ENCODE results near the gene RPH3AL. TPM values are rescaled to one million over a fixed set of nuclear protein-coding genes. Genes with fewer than 3 reads are reported as not detected.
"Not testable (repeated sequence)": the region's sequence is repeated elsewhere in the genome, so short reads cannot be mapped to it uniquely, and the experiment has no call there.

Gene RPH3AL
- total and polyA plus RNA-seq, 3 donors from 2014 or later, result 4.4 to 13.5 (median 6.5) TPM

DNA sequence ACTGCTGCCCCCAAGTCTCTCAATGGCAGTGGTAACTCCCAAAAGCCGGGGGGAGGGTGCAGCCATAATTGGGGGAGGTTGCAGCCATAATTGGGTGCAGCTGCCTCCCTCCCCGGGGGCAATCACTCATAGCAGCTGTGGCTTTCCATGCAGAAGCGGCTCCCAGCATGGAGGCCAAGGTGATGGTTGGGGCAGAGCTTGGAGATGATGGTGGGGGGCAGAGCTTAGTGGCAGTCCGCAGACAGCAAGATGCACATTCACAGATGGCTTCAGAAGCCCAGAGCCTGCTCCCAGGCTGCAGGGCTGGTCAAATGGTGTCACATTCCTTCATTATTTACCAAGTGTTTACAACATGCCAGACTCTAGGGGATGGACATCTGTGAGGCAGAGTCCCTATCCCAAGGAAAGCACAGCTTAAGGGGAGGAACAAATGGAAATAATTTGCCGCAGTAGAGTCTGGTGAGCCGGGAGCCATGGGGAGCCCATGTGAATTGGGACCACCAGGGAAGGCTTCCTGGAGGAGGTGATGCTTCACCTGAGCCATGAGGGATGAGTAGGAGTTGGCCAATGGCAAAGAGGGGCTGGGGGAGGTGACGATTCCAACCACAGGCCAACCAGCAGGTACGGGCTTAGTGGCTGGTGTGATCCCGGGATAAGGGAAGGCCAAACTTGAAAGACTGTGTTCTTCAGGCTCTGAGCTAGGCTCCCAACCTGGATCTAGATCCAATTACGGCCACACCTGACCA lies 179.3 kb downstream of the RPH3AL start:
- Histone ChIP-seq H3K9me3 (no peaks in the 10 kb centered on the region), H3K36me3 (ENCODE audit: low read depth, missing control alignments) (no peaks in the 10 kb centered on the region), H3K4me1 (no peaks in the 10 kb centered on the region), H3K27ac (no peak overlapping the region), H3K27me3 (no peaks in the 10 kb centered on the region), H3K4me3 (no peak overlapping the region)
- TF ChIP-seq CTCF (IDR thresholded peaks at IDR 0.05) (no peak), POLR2A (IDR thresholded peaks at IDR 0.05) (no peak)
- WGBS, 2 donors, result 85 to 86% methylated on average over 9 to 10 of the region's 10 CpGs
- DNase-seq, result no peak
- intact Hi-C loops (cut with DNase I; ENCODE audit: low total_unique reads), result no loop called here

GRCh38 chr17:172401-172800 lies 180.2 kb downstream of the RPH3AL start:
- WGBS, 2 donors, result 87 to 100% methylated on average over 3 to 11 of the region's 11 CpGs

GRCh38 chr17:171871-172270 lies 180.7 kb downstream of the RPH3AL start:
- intact Hi-C loops (cut with DNase I; ENCODE audit: low total_unique reads), result no loop called here
- WGBS, 2 donors, result 93% methylated on average over 3 of the region's 13 CpGs; no CpG with 5 or more reads in 1 of the 2 donors

More at GRCh38 chr17:172401-172800, 180.2 kb downstream of the RPH3AL start:
- H3K36me3 ChIP-seq (ENCODE audit: low read depth, missing control alignments), result no peaks in the 10 kb centered on the region
- DNase-seq, result no peak
- H3K4me3 ChIP-seq, result no peak overlapping the region
- intact Hi-C loops (cut with DNase I; ENCODE audit: low total_unique reads), result no loop called here
- no peaks in the 10 kb centered on the region for H3K9me3 ChIP-seq
- H3K27ac ChIP-seq, result no peak overlapping the region
- H3K27me3 ChIP-seq, result no peaks in the 10 kb centered on the region
- no peak for TF ChIP-seq POLR2A (IDR thresholded peaks at IDR 0.05)
- TF ChIP-seq CTCF (IDR thresholded peaks at IDR 0.05), result no peak
- H3K4me1 ChIP-seq, result no peaks in the 10 kb centered on the region

GRCh38 chr17:170130-170670 lies 182.4 kb downstream of the RPH3AL start:
- TF ChIP-seq POLR2A (IDR thresholded peaks at IDR 0.05), result no peak
- TF ChIP-seq CTCF (IDR thresholded peaks at IDR 0.05), result no peak
- Histone ChIP-seq H3K4me3 (no peak overlapping the region), H3K27me3 (no peaks in the 10 kb centered on the region), H3K4me1 (no peaks in the 10 kb centered on the region), H3K27ac (no peak overlapping the region), H3K36me3 (ENCODE audit: low read depth, missing control alignments) (no peaks in the 10 kb centered on the region), H3K9me3 (no peaks in the 10 kb centered on the region)
- intact Hi-C loops (cut with DNase I; ENCODE audit: low total_unique reads), result no loop called here
- WGBS, 2 donors, result 95% methylated on average over 3 to 6 of the region's 6 CpGs
- DNase-seq, result no peak

More at GRCh38 chr17:171871-172270, 180.7 kb downstream of the RPH3AL start:
- Histone ChIP-seq H3K36me3 (ENCODE audit: low read depth, missing control alignments) (no peaks in the 10 kb centered on the region), H3K4me1 (no peaks in the 10 kb centered on the region), H3K27me3 (no peaks in the 10 kb centered on the region), H3K4me3 (no peak overlapping the region), H3K27ac (no peak overlapping the region), H3K9me3 (no peaks in the 10 kb centered on the region)
- DNase-seq, result no peak
- TF ChIP-seq CTCF (IDR thresholded peaks at IDR 0.05) (no peak), POLR2A (IDR thresholded peaks at IDR 0.05) (no peak)

- intact Hi-C loops (cut with DNase I; ENCODE audit: low total_unique reads); DNase-seq; H3K27ac ChIP-seq; H3K4me1 ChIP-seq; H3K9me3 ChIP-seq; H3K36me3 ChIP-seq (ENCODE audit: low read depth, missing control alignments); H3K4me3 ChIP-seq; H3K27me3 ChIP-seq: not testable (repeated sequence)
- WGBS, 2 donors, result 92 to 94% methylated on average over 7 to 11 of the region's 11 CpGs
Observed at GRCh38 chr17:168614-169013, 184.0 kb downstream of the RPH3AL start.

All from testis (tissue), 3 donors.